Lung (tissue), 12 donors: ENCODE data around the gene BLOC1S4. TPM values are rescaled to one million over a fixed set of nuclear protein-coding genes. Genes with fewer than 3 reads are reported as not detected.

Experiments
- ATAC-seq: fragments of 200-7000 bp; cut with Tn5 transposase; one replicate; pipeline ENCODE4 v1.9.1; 2020; ENCODE audit warnings: moderate number of reproducible peaks; ENCODE audit not compliant: insufficient read depth, low FRiP score
- DNase-seq, 3 donors: peaks; one replicate each; pipeline ENCODE4 v3.0.0-alpha.2; 2013 to 2017
- H3K27ac ChIP-seq, 2 donors: one replicate each; pipeline ENCODE4 v1.5.1; 2013; ENCODE audit warnings: mild to moderate bottlenecking in 2 of 2, moderate library complexity in 2 of 2, control low read depth in 1 of 2, inconsistent platforms in 1 of 2, low read depth in 1 of 2, low read length in 1 of 2
- H3K27me3 ChIP-seq, 3 donors: one replicate each; pipeline ENCODE4 v1.5.1; 2013; ENCODE audit warnings: low read length in 2 of 3; ENCODE audit not compliant: control insufficient read depth in 3 of 3, insufficient read depth in 3 of 3
- H3K36me3 ChIP-seq, 4 donors: one replicate each; pipeline ENCODE4 v1.5.1; 2013; ENCODE audit warnings: low read length in 4 of 4, mild to moderate bottlenecking in 1 of 4, moderate library complexity in 1 of 4; ENCODE audit not compliant: control insufficient read depth in 4 of 4, insufficient read depth in 4 of 4
- H3K4me1 ChIP-seq, 5 donors: one replicate each; pipeline ENCODE4 v1.5.1; 2013; ENCODE audit warnings: low read length in 5 of 5, mild to moderate bottlenecking in 2 of 5, moderate library complexity in 1 of 5; ENCODE audit not compliant: control insufficient read depth in 5 of 5, insufficient read depth in 5 of 5
- H3K4me3 ChIP-seq: one replicate; pipeline ENCODE4 v1.5.1; 2013; ENCODE audit warnings: mild to moderate bottlenecking, control low read depth, moderate library complexity
- H3K9ac ChIP-seq, 2 donors: one replicate each; pipeline ENCODE4 v1.5.1; 2013; ENCODE audit warnings: low read length in 2 of 2, control low read depth in 1 of 2; ENCODE audit not compliant: insufficient read depth in 1 of 2
- H3K9me3 ChIP-seq, 4 donors: one replicate each; pipeline ENCODE4 v1.5.1; 2013; ENCODE audit warnings: low read length in 3 of 4, mild to moderate bottlenecking in 1 of 4, moderate library complexity in 1 of 4; ENCODE audit not compliant: control insufficient read depth in 4 of 4, insufficient read depth in 3 of 4
- WGBS, 2 donors: extraction: QIAGEN DNeasy Blood & Tissue Kit; methylation state at CpG; one replicate each; pipeline ENCODE4 v1.1.7; 2013; 5-methylcytosine and 5-hydroxymethylcytosine counted together
- polyA plus RNA-seq, 2 donors: library from polyadenylated mRNA; stranded (reverse); fragments of 200-250 nt; gene quantifications; one replicate each; pipeline ENCODE4 v1.2.1, GENCODE V29; 2013
- total RNA-seq, 2 donors: library from RNA; depleted of rRNA in 1 of 2; stranded (reverse); fragments of >200 nt in 1 of 2; gene quantifications; one replicate each; pipeline ENCODE4 v1.2.1, GENCODE V29; 2014 to 2021
- TF ChIP-seq, protein P1 (sequence below): IDR thresholded peaks from 2 replicates; pipeline ENCODE4 v1.5.1; 2012; ENCODE audit warnings: mild to moderate bottlenecking; ENCODE audit errors: control extremely low read depth, extremely low read depth
- donor health status: control.
- donor health status: control.
- donor health status: Bipolar disorder and iron deficiency.
- donor health status: healthy.
- donor health status: DM: yes; HTN: yes; CAD: no.

The BLOC1S4 gene
- total and polyA plus RNA-seq, 4 donors: 8.0 to 15.2 (median 11.6) TPM

DNA sequence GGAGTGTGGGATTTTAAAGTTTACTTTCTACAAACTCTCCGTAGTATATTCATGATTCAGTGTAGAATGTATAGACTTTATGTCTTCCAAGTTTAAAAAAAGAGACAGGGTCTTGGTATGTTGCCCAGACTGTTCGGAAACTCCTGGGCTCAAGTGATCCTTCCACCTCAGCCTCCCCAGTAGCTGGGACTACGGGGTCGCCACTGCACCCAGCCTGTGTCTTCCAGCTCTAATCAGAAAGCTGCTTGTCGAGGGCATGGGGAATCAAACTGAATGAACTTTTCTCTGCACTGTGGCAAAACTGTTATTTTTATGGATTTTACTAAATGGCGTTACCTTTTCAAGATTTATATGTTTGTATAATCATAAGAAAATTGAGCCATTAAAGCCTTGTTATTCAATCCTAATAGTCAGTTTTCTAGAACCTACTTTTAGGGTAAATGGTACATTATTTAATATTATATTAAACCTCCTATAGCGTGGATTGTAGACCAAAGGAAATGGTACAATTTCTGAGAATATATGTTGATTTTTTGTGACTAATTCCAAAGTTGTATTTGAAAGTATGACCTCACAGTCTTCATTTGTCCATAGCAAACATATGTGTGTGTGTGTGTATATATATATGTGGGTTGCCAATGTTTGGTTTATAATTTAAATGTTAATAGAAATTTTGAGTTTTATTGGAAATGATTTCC is 1.1 kb downstream of the BLOC1S4 start:
- 38 to 48% methylated on average over 7 of the region's 7 CpGs for WGBS, 2 donors
- Histone ChIP-seq H3K27ac (peak overlapping the region in 1 of 2 donors; percentile 96), H3K36me3 (no peaks in the 10 kb centered on the region), H3K4me3 (peak overlapping the region; percentile 89), H3K9ac (peak overlapping the region; percentile 68 to 78), H3K9me3 (no peaks in the 10 kb centered on the region), H3K27me3 (no peaks in the 10 kb centered on the region), H3K4me1 (peaks cover 0 to 7% (median 0%) of the 10 kb centered on the region in 5 donors)
- ATAC-seq (no peak), DNase-seq (no peak)
- TF ChIP-seq, protein P1, sequence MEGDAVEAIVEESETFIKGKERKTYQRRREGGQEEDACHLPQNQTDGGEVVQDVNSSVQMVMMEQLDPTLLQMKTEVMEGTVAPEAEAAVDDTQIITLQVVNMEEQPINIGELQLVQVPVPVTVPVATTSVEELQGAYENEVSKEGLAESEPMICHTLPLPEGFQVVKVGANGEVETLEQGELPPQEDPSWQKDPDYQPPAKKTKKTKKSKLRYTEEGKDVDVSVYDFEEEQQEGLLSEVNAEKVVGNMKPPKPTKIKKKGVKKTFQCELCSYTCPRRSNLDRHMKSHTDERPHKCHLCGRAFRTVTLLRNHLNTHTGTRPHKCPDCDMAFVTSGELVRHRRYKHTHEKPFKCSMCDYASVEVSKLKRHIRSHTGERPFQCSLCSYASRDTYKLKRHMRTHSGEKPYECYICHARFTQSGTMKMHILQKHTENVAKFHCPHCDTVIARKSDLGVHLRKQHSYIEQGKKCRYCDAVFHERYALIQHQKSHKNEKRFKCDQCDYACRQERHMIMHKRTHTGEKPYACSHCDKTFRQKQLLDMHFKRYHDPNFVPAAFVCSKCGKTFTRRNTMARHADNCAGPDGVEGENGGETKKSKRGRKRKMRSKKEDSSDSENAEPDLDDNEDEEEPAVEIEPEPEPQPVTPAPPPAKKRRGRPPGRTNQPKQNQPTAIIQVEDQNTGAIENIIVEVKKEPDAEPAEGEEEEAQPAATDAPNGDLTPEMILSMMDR: no peak

DNA sequence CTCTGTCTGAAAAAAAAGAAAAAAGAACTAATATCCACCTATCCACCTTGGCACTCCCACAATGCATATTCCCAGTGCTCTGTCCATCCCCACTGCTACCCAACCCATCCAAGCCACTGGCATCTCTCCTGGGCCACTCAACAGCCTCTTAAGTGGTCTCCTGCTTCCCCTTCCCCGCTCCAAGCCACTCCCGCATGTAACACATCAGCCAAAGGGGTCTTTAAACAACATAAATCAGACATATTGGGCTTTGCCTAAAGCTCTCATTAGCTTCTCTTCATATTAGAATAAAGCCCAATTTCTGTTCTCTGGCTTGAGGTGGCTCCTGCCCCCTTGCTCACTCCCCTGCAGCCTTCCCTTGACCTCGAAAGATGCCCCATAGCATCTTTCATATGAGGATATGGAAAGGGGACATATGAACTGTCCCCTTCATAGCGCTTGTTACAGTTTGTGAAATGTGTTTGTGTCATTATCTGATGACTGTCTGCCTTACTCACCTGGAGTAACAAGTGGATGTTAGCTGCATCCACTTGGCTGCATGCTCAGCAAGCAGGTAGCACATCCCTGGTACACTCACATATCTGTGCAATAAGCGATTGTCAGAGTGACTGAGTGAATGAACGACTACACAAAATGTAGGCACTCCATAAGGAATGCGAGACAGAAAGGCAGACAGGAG is 3.1 kb downstream of the BLOC1S4 start:
- no peaks in the 10 kb centered on the region for H3K36me3 ChIP-seq
- no peak for ATAC-seq
- DNase-seq: no peak
- TF ChIP-seq, protein P1: no peak
- H3K27ac ChIP-seq: no peak overlapping the region
- no peaks in the 10 kb centered on the region for H3K27me3 ChIP-seq
- no peak overlapping the region for H3K9ac ChIP-seq
- 82 to 90% methylated on average over 7 of the region's 7 CpGs for WGBS, 2 donors
- no peak overlapping the region for H3K4me3 ChIP-seq
- no peaks in the 10 kb centered on the region for H3K9me3 ChIP-seq
- peaks cover 0 to 7% (median 0%) of the 10 kb centered on the region in 5 donors for H3K4me1 ChIP-seq

GRCh38 chr4:6719611-6720179 is 3.7 kb downstream of the BLOC1S4 start:
- ATAC-seq (no peak), DNase-seq (no peak)
- Histone ChIP-seq H3K4me3 (no peak overlapping the region), H3K9ac (no peak overlapping the region), H3K9me3 (no peaks in the 10 kb centered on the region), H3K27me3 (no peaks in the 10 kb centered on the region), H3K4me1 (peaks cover 0 to 7% (median 0%) of the 10 kb centered on the region in 5 donors), H3K27ac (no peak overlapping the region), H3K36me3 (no peaks in the 10 kb centered on the region)
- 76 to 81% methylated on average over 8 of the region's 8 CpGs for WGBS, 2 donors
- TF ChIP-seq, protein P1: no peak
